Right lobe of liver (tissue), 4 donors: Measurements from ENCODE around the gene TNFRSF8.

Experiments used
- POLR2A ChIP-seq: fragments of 450-650 bp; IDR thresholded peaks from one replicate; pipeline ENCODE4 v1.6.1; 2017; ENCODE audit warnings: antibody characterized with exemption, mild to moderate bottlenecking
- TF ChIP-seq, protein P1 (sequence below), 4 donors: fragments of 200-600 bp in 3 of 4; fragments of 450-650 bp in 1 of 4; IDR thresholded peaks; one replicate each; pipeline versions ENCODE4 v1.5.1 to v1.8.0; 2016 to 2022; ENCODE audit warnings: antibody characterized with exemption in 4 of 4, mild to moderate bottlenecking in 2 of 4
- donor health status: DM: no; HTN: no; CAD: no.
- donor health status: DM: no; HTN: no; CAD: no.
- donor health status: DM: no; HTN: yes; CAD: no.

DNA sequence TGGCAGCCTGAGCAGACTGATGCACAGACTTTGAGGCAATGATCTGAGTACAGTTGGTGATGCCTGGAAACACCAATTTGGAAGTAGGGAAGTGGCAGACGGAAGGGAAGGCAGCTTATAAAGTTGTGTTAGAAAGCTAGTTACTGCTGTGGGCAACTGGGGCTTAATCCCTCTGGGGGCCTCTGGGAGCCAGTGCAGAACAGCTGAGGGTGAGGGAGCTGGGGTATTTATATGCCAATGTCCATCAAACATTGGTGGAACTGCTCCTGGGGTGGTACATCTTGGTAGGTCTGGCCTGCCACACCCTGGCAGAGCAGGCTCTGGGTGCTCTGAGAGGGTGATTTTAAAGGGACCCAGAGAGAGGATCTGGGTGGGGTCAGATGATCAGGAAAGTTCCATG lies 28.1 kb downstream of the TNFRSF8 start:
- TF ChIP-seq, protein P1, sequence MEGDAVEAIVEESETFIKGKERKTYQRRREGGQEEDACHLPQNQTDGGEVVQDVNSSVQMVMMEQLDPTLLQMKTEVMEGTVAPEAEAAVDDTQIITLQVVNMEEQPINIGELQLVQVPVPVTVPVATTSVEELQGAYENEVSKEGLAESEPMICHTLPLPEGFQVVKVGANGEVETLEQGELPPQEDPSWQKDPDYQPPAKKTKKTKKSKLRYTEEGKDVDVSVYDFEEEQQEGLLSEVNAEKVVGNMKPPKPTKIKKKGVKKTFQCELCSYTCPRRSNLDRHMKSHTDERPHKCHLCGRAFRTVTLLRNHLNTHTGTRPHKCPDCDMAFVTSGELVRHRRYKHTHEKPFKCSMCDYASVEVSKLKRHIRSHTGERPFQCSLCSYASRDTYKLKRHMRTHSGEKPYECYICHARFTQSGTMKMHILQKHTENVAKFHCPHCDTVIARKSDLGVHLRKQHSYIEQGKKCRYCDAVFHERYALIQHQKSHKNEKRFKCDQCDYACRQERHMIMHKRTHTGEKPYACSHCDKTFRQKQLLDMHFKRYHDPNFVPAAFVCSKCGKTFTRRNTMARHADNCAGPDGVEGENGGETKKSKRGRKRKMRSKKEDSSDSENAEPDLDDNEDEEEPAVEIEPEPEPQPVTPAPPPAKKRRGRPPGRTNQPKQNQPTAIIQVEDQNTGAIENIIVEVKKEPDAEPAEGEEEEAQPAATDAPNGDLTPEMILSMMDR (IDR thresholded peaks at IDR 0.05): no peak
- no peak for TF ChIP-seq POLR2A
